GM12872 (cell line): ENCODE data around the gene RELT.

Experiments
- TF ChIP-seq, protein P1 (sequence below): IDR thresholded peaks from 3 replicates; pipeline ENCODE4 v1.5.1; 2011; ENCODE audit warnings: low read depth, mild to moderate bottlenecking, low read length, moderate library complexity; ENCODE audit not compliant: insufficient read depth

Gene RELT

DNA sequence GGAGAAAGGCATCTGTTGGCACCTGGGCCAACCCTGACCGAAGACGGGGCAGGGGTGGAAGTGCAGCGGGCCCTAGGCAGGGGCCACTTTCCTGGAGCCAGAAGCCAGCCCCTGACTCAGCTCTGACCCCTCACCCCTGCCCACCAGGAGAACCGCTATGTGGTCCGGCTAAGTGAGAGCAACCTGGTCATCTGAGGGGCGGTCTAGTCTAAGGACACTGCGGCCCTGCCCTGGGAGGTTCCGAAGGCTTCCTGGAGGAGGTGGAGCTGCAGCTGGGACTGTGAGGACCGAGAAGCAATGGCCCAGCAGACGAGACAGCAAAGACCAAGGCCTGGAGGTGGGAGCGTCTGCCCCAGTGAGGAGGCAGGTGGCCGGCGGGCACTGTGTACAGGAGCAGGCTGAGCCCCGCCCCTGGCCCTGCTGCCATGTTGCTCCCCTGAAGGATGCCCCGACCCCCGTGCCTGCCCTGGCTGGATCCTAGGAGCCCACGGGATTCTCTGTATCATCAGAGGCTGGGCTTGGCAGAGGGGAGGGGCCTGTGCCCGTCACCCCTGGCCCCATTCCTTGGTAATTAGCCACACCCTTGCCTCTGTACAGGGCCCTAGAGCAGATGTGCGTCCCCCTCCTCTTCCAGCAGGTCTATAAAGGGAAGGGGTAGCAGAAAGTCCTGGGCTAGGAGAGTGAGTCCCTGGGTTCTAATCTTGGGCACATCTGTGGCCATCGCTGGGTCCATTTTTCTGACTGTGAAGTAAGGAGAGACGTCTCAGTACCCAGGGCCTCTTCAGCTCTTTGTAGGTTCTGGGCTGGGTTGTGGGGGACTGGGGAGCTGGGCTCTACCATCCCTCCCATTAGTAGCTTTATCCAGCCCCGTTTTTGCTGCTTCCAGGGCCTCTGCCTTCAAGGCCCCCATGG is 19.4 kb downstream of the RELT start:
- TF ChIP-seq, protein P1, sequence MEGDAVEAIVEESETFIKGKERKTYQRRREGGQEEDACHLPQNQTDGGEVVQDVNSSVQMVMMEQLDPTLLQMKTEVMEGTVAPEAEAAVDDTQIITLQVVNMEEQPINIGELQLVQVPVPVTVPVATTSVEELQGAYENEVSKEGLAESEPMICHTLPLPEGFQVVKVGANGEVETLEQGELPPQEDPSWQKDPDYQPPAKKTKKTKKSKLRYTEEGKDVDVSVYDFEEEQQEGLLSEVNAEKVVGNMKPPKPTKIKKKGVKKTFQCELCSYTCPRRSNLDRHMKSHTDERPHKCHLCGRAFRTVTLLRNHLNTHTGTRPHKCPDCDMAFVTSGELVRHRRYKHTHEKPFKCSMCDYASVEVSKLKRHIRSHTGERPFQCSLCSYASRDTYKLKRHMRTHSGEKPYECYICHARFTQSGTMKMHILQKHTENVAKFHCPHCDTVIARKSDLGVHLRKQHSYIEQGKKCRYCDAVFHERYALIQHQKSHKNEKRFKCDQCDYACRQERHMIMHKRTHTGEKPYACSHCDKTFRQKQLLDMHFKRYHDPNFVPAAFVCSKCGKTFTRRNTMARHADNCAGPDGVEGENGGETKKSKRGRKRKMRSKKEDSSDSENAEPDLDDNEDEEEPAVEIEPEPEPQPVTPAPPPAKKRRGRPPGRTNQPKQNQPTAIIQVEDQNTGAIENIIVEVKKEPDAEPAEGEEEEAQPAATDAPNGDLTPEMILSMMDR = no peak

DNA sequence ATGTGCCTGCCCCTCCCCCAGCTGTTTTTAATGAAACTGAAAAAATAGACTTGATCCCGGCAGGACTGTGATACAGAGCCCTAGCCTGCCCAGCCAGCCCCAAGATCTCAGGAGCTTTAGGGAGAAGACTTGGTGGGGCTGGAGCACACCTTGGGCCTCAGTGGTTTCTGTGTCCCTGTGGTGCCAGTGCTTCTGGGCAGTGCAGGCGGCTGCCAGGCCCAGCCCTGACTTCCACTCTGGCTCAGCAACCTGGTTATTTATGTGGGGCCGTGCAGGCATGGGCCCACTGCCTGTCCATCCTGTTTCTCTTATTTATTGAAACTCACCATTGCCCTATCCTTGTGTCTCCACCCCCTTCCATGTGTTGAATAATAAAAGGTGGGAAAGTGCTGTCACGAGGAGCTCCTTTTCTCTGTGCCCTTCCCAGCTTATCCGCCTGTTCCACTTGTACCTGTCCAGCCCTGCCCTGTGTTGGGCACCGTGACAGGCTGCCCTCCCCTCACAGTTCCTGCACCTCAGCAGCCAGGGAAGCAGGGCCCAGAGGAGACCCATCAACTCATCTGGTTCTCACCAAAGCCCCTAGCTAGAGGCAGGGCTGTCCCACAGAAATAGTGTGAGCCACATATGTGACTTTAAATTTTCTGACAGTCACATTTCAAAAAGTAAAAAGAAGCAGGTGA is 20.2 kb downstream of the RELT start:
- TF ChIP-seq, protein P1 = no peak

DNA sequence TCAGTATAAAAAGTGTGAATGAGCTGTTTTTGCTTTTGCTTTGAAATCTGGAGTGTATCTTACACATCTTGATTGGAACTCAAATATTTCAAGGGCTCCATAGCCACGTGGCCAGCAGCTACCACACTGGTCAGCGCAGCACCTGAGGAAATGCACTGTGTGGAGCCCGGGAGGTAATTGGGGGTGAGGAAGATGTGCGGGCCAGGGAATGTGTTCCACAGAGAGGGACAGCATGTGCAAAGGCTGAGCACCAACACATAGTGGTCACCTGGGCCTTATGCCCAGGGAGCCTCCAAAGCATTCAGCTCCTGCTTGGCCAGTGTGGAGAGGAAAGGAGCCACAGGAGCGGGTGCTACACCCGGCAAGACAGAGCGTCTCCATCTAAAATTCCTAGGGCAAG is 20.8 kb downstream of the RELT start:
- TF ChIP-seq, protein P1 = no peak

DNA sequence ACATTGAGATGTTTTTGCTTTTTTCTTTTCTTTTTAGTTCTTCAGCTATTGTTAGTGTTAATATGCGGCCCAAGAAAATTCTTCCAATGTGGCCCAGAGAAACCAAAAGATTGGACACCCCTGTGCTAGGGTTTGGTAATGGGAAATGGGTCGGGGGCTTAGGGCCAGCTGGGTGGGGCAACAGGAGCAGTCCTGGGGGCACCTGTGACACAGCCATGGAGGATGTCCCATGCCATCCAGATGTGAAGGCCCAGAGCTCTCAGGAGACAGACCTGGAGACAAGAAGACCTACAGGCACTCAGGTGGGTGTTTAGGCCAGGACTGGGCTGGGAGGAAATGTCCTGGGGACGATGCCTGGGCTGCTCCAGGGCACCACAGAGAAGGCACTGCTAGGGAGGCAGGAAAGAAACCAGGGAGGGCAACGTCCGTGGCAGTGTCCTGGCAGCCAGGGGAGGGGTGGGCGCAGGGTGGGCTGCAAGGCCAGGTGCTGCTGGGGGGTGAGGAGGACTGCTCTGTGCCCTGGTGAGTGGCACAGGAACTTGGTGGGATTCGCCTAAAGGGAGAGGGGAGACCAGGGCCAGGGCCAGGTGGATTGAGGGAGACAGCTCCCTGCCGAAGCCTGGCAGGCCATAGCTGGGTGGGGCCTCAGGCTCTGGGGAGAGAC is 21.4 kb downstream of the RELT start:
- TF ChIP-seq, protein P1 = no peak

DNA sequence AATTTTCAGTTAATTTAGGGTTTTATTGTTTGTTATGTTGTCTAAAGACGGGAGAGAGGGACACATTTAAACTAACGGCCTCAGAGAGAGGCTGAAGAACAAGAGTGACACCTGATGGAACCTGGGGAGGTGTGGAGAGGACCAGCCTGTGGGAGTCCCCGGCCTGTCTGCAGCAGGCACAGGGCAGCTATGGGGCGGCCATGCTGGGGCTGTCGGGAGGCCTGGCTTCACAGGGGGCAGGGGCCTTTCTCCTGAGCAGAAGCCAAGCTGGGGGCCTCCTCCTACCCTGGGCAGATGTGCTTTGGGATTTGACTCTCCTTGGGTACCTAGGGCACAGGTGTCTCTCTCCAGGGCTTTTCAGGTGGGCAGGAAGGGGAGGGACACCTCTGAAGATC is 21.9 kb downstream of the RELT start:
- TF ChIP-seq, protein P1 = no peak

DNA sequence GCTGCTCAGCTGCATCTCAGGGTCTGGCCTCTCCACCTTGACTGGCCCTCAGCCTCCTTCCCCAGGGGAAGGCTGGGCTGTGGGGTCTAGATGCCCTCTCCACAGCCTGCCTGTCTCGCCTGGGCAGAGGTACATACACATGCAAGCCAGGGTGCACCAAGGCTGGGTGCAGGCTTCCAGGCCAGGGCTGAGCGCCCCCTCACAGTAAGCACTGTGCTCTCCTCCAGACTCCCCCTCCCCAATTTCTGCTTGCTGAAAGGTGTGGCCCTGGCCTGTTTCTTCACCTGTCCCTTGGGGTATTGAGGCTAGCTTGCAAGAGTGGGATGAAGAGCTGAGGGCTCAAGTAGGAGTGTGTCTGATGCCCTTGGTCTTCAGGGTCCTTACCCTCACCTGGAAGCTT is 22.5 kb downstream of the RELT start:
- TF ChIP-seq, protein P1 = no peak

DNA sequence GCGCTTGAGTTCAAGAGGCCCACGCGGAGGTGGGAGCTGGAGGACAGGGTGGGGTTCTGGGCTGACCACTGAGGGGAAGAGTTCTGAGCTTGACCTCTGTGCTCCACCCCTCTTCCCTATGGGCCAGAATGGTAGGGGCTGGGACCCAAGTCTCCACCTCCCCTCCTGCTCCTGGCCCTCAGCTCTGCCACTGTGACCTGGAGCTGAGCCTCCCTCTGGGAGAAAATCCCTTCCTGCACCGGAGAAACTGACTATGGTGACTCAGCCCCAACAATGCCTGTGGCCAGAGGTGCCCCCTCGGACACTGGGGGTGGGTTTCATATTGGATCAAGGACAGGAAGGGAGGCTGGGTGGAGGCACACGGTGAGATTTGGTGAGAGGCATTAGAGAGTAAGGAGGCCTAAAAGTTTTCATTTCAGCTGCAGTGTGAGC is 23.0 kb downstream of the RELT start:
- TF ChIP-seq, protein P1 = no peak
